Sigmoid colon (tissue), 4 donors: ENCODE results near the gene RBM33.

Source experiments
- CTCF ChIP-seq, 4 experiments: fragments of 450-650 bp in 3 of 4; fragments of 200-600 bp in 1 of 4; IDR thresholded peaks; one replicate each; pipeline ENCODE4 v1.5.1; 2016 to 2019; ENCODE audit warnings: antibody characterized with exemption in 4 of 4, mild to moderate bottlenecking in 3 of 4, moderate library complexity in 2 of 4
- POLR2A ChIP-seq, 2 donors: fragments of 450-650 bp; IDR thresholded peaks; one replicate each; pipeline ENCODE4 v1.6.1; 2016; ENCODE audit warnings: antibody characterized with exemption in 2 of 2, mild to moderate bottlenecking in 2 of 2, moderate library complexity in 2 of 2
- POLR2AphosphoS5 ChIP-seq, 4 donors: sonication (generic); formaldehyde crosslinking; IDR thresholded peaks; one replicate each; pipeline ENCODE4 v1.6.1; 2017; ENCODE audit warnings: antibody characterized with exemption in 4 of 4

GRCh38 chr7:155792315-155792960, 148.0 kb downstream of the RBM33 start:
- TF ChIP-seq CTCF (IDR thresholded peaks at IDR 0.05) (no peak), POLR2A (IDR thresholded peaks at IDR 0.05) (no peak), POLR2AphosphoS5 (IDR thresholded peaks at IDR 0.05) (no peak)
